Stimulated activated CD4-positive, alpha-beta T cell treated with anti-CD3 and anti-CD28 coated beads, TNF-alpha, amount 100 ng/mL, for 1 hour (primary cell): ENCODE results near the gene DOCK1.

Experiments used
- DNase-seq, 3 donors: peaks; one replicate each; pipeline ENCODE4 v3.0.0-alpha.2; 2020; ENCODE audit warnings: low read depth in 3 of 3, low spot score in 1 of 3

Gene DOCK1

DNA sequence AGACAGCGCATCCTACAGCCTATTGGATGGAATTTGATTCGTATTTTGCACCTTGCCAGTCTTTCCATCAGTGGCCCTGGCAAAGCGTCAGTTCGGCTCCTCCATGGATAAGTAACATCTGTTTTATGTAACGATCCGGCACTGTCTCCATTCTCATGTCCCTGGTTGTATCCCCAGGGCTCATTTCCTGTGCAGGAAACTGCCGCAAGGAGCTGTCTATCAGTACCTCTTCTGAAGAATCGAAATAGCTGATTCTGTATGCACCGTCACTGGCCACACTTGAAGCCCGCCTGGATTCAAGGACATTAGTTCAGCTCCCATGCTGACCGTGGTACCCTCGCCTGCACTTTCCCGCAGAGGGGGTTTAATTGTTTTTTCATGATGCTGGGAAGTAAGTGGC lies 590.8 kb downstream of the DOCK1 start:
- no peak for DNase-seq

DNA sequence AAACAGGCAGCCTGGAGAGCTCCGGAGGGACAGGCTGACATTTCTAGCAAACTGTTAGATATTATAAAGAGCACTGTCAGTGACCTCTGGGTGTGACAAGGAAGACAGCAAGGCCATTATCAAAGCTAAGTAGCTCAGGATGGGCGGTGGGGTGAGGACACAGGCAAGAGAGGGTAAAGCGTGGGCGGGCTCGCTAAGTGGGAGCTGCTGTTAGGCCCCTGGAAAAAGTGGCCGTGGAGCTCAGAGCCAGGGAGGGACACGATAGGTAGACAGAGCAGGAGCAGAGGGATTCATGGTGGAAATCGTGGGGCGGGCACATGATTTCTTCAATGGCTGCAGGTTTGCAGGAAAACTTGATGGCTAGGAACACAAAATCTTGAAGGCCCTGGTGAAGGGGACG lies 592.5 kb downstream of the DOCK1 start:
- no peak for DNase-seq

DNA sequence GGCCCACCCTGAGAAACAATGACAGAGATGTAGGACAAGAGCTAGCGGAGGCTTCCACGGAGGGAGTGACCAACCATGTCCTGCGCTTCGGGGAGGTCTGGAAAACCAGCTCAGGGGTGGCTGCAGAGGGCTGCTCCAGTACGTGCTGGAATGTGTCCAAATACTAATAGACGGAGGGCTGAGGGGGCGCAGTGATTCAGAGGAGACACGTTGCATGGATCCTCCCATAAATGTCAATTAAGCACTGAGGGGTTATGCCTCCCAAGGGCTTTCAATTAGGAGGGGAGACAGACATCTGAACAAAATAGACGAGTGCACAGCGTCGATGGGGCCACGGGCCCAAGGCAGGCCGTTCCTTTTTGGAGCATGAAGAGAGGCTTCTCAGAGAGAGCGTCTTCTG lies 592.9 kb downstream of the DOCK1 start:
- no peak for DNase-seq

DNA sequence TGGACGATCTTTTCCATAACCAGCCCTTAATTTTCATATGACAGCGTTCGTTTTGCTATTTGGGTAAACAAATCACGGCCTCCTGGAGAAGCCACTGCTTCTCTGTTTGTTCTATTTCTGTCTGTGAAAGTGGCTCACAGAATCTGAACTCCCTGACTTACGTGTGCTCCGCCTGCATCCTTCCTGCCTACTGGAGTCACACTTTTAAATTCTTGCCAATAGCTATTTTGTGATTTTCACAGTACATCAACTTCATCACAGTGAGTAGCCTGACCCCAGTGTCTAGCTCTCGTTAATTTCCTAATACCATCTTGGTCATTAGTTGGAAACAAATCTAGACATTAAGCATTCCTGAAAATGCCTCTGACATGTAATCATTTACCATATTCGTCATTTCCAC lies 594.9 kb downstream of the DOCK1 start:
- DNase-seq: no peak
